AG20443 (cell line): ENCODE results near the gene AKR7A2.

Source experiments
- DNase-seq: peaks from one replicate; pipeline ENCODE4 v3.0.0; 2012; ENCODE audit warnings: low spot score, mixed read lengths

Gene AKR7A2

GRCh38 chr1:19311931-19312781, at the start of gene AKR7A2, which contains the start of gene SLC66A1:
AKR7A2 (minus strand) TSS chr1:19312144; CDS start chr1:19312124, 20 bp downstream.
SLC66A1 (plus strand) TSS chr1:19312326; CDS start chr1:19317678, 5,352 bp downstream.
- DNase-seq = peak; percentile 100

- no peak for DNase-seq
These were observed 49.1 kb upstream of the AKR7A2 start for GRCh38 chr1:19360843-19361610.

- DNase-seq = no peak
These were observed 48.5 kb upstream of the AKR7A2 start for GRCh38 chr1:19360432-19360831.

GRCh38 chr1:19360016-19360415, 48.1 kb upstream of the AKR7A2 start:
- DNase-seq = no peak

GRCh38 chr1:19359357-19359756, 47.4 kb upstream of the AKR7A2 start:
- DNase-seq = no peak

- DNase-seq = no peak
These were observed 46.8 kb upstream of the AKR7A2 start for GRCh38 chr1:19358710-19359109.

GRCh38 chr1:19357299-19357986, 45.5 kb upstream of the AKR7A2 start:
- no peak for DNase-seq

GRCh38 chr1:19356266-19356665, 44.3 kb upstream of the AKR7A2 start:
- DNase-seq = no peak

GRCh38 chr1:19354531-19354981, 42.6 kb upstream of the AKR7A2 start:
- no peak for DNase-seq

GRCh38 chr1:19353596-19353995, 41.7 kb upstream of the AKR7A2 start:
- no peak for DNase-seq

- DNase-seq = no peak
These were observed 40.9 kb upstream of the AKR7A2 start for GRCh38 chr1:19352839-19353238.

GRCh38 chr1:19351873-19352272, 39.9 kb upstream of the AKR7A2 start:
- no peak for DNase-seq

GRCh38 chr1:19350566-19350965, 38.6 kb upstream of the AKR7A2 start:
- DNase-seq = no peak

GRCh38 chr1:19349999-19350398, 38.1 kb upstream of the AKR7A2 start:
- no peak for DNase-seq

GRCh38 chr1:19348441-19349198, 36.7 kb upstream of the AKR7A2 start:
- DNase-seq = no peak

- no peak for DNase-seq
These were observed 35.7 kb upstream of the AKR7A2 start for GRCh38 chr1:19347533-19348172.

- no peak for DNase-seq
These were observed 34.1 kb upstream of the AKR7A2 start for GRCh38 chr1:19346026-19346425.

GRCh38 chr1:19345391-19345790, 33.4 kb upstream of the AKR7A2 start:
- no peak for DNase-seq

GRCh38 chr1:19344831-19345230, 32.9 kb upstream of the AKR7A2 start:
- no peak for DNase-seq

GRCh38 chr1:19344372-19344810, 32.4 kb upstream of the AKR7A2 start:
- DNase-seq = peak; percentile 83
